ENCODE data around the gene FPR2.

Gene FPR2

GRCh38 chr19:51807925-51808324 lies 46.9 kb downstream of the FPR2 start:
- DNase-seq: no peak

- no peak for DNase-seq
Observed at GRCh38 chr19:51808333-51808986, 47.5 kb downstream of the FPR2 start.

GRCh38 chr19:51809787-51810186 lies 48.8 kb downstream of the FPR2 start:
- DNase-seq: no peak

- DNase-seq: peak; percentile 28
Observed at GRCh38 chr19:51810223-51810622, 49.2 kb downstream of the FPR2 start.

GRCh38 chr19:51811344-51811743 lies 50.4 kb downstream of the FPR2 start:
- no peak for DNase-seq

- no peak for DNase-seq
Observed at GRCh38 chr19:51815043-51815442, 54.1 kb downstream of the FPR2 start.

GRCh38 chr19:51816711-51817110 lies 55.7 kb downstream of the FPR2 start:
- no peak for DNase-seq

- DNase-seq: no peak
Observed at GRCh38 chr19:51820011-51820410, 59.0 kb downstream of the FPR2 start.

Data from COR-L47 (cell line).